B cell (primary cell): ENCODE data around the gene LNP1. TPM values are rescaled to one million over a fixed set of nuclear protein-coding genes. Genes with fewer than 3 reads are reported as not detected.

ENCODE experiments used
- ATAC-seq: fragments of 200-7000 bp; cut with Tn5 transposase; one replicate; pipeline ENCODE4 v1.10.0; 2021; ENCODE audit warnings: low read depth, mild to moderate bottlenecking, moderate number of reproducible peaks, moderate library complexity
- CTCF ChIA-PET: fragments of 350-600 bp; sonication (Branson Sonifier 250); formaldehyde crosslinking; loops from one replicate; lab custom pipeline; 2021; ENCODE audit warnings: antibody characterized with exemption, inconsistent platforms; lab: Charles Lee
- POLR2A ChIA-PET: fragments of 350-600 bp; sonication (Branson Sonifier 250); formaldehyde crosslinking; loops from one replicate; lab custom pipeline; 2021; ENCODE audit warnings: antibody characterized with exemption; lab: Charles Lee
- DNase-seq: peaks from one replicate; pipeline ENCODE4 v3.0.0; 2013
- H2AFZ ChIP-seq: 2 replicates; pipeline ENCODE4 v1.6.1; 2012; ENCODE audit warnings: mild to moderate bottlenecking, low read depth, low read length; ENCODE audit not compliant: insufficient read depth, poor library complexity, severe bottlenecking
- H3K27ac ChIP-seq, 2 donors: 1 replicate in 1 of 2; 2 replicates in 1 of 2; pipeline ENCODE4 v1.5.1; 2012 to 2013; ENCODE audit warnings: low read length in 2 of 2, mild to moderate bottlenecking in 2 of 2, moderate library complexity in 1 of 2
- H3K27me3 ChIP-seq, 4 experiments: fragments of 200-600 bp in 1 of 4; sonication (generic) in 1 of 4; replicated peaks in 1 of 4; 1 replicate in 2 of 4; 2 replicates in 2 of 4; pipeline versions ENCODE4 v1.6.1 to v1.7.0; 2013 to 2016; ENCODE audit warnings: low read length in 3 of 4, mild to moderate bottlenecking in 2 of 4, mixed read lengths in 1 of 4, moderate library complexity in 1 of 4; ENCODE audit not compliant: insufficient read depth in 4 of 4, control insufficient read depth in 3 of 4; ENCODE audit errors: control extremely low read depth in 1 of 4
- H3K36me3 ChIP-seq, 2 experiments: replicated peaks in 1 of 2; 1 replicate in 1 of 2; 2 replicates in 1 of 2; pipeline versions ENCODE4 v1.6.1 to v1.7.1; 2013; ENCODE audit warnings: low read length in 1 of 2; ENCODE audit not compliant: insufficient read depth in 2 of 2, control insufficient read depth in 1 of 2; ENCODE audit errors: control extremely low read depth in 1 of 2, extremely low read depth in 1 of 2
- H3K4me1 ChIP-seq, 2 donors: fragments of 200-600 bp in 1 of 2; sonication (generic) in 1 of 2; 1 replicate in 1 of 2; 2 replicates in 1 of 2; pipeline versions ENCODE4 v1.5.1 to v1.6.1; 2013 to 2017; ENCODE audit warnings: low read length in 2 of 2; ENCODE audit not compliant: control insufficient read depth in 2 of 2, insufficient read depth in 2 of 2
- H3K4me2 ChIP-seq: replicated peaks from 2 replicates; pipeline ENCODE3; 2012; ENCODE audit warnings: mild to moderate bottlenecking, low read depth, low read length; ENCODE audit not compliant: poor library complexity, severe bottlenecking
- H3K4me3 ChIP-seq, 5 experiments: fragments of 200-600 bp in 1 of 5; sonication (generic) in 1 of 5; 1 replicate in 3 of 5; 2 replicates in 2 of 5; pipeline versions ENCODE4 v1.5.1 to v1.7.0; 2011 to 2016; ENCODE audit warnings: low read length in 4 of 5, mild to moderate bottlenecking in 4 of 5, low read depth in 2 of 5, control low read depth in 1 of 5, moderate library complexity in 1 of 5; ENCODE audit not compliant: insufficient read depth in 1 of 5; ENCODE audit errors: control extremely low read depth in 1 of 5, extremely low read depth in 1 of 5
- H3K79me2 ChIP-seq: fragments of 200-600 bp; sonication (generic); one replicate; pipeline ENCODE4 v1.6.0; 2016; ENCODE audit warnings: low read length; ENCODE audit not compliant: control insufficient read depth, insufficient read depth
- H3K9ac ChIP-seq: fragments of 200-600 bp; sonication (generic); 2 replicates; pipeline ENCODE4 v1.6.1; 2017; ENCODE audit warnings: mild to moderate bottlenecking, low read length, moderate library complexity
- H3K9me3 ChIP-seq, 3 donors: one replicate each; pipeline versions ENCODE4 v1.6.1 to v1.7.1; 2013; ENCODE audit warnings: low read length in 2 of 3; ENCODE audit not compliant: control insufficient read depth in 2 of 3, insufficient read depth in 1 of 3; ENCODE audit errors: control extremely low read depth in 1 of 3
- H4K20me1 ChIP-seq: 2 replicates; pipeline ENCODE4 v1.6.0; 2012; ENCODE audit warnings: mild to moderate bottlenecking, low read length; ENCODE audit not compliant: insufficient read depth, control insufficient read depth, poor library complexity, severe bottlenecking
- H3K27ac Mint-ChIP-seq: one replicate; pipeline ENCODE4 v1.8.0; 2021; ENCODE audit warnings: mixed read lengths
- H3K27me3 Mint-ChIP-seq: one replicate; pipeline ENCODE4 v1.8.0; 2021; ENCODE audit warnings: mixed read lengths
- H3K4me1 Mint-ChIP-seq: one replicate; pipeline ENCODE4 v1.8.0; 2021; ENCODE audit warnings: mixed read lengths
- H3K4me3 Mint-ChIP-seq: one replicate; pipeline ENCODE4 v1.8.0; 2021; ENCODE audit warnings: mixed read lengths
- H3K9me3 Mint-ChIP-seq: one replicate; pipeline ENCODE4 v1.8.0; 2022; ENCODE audit warnings: mixed read lengths; ENCODE audit not compliant: insufficient read depth
- CTCF ChIP-seq: fragments of 200-600 bp; IDR thresholded peaks from one replicate; pipeline ENCODE4 v1.8.0; 2022; ENCODE audit warnings: antibody characterized with exemption, mild to moderate bottlenecking
- EZH2 ChIP-seq: IDR thresholded peaks from 2 replicates; pipeline ENCODE4 v1.6.1; 2012; ENCODE audit warnings: borderline replicate concordance, low read depth, mild to moderate bottlenecking, moderate library complexity, low read length; ENCODE audit not compliant: insufficient read depth, poor library complexity, severe bottlenecking
- WGBS: methylation state at CpG from one replicate; pipeline ENCODE4 v1.1.5; 2013; ENCODE audit warnings: missing lambda C conversion rate; ENCODE audit not compliant: insufficient coverage; 5-methylcytosine and 5-hydroxymethylcytosine counted together
- intact Hi-C: fragments of 100-400 bp; cut with micrococcal nuclease; formaldehyde crosslinking; loops from one replicate; pipeline ENCODE4 v1.10.0; 2022
- polyA plus RNA-seq: library from polyadenylated mRNA; depleted of rRNA; stranded (reverse); fragments of >200 nt; gene quantifications from 2 replicates; pipeline ENCODE4 v1.2.3, GENCODE V29; 2012
- total RNA-seq, 2 donors: library from RNA; stranded (reverse); fragments of 120-200 nt in 1 of 2; gene quantifications; 1 replicate in 1 of 2; 2 replicates in 1 of 2; pipeline versions ENCODE4 v1.2.3 to v1.2.4, GENCODE V29; 2013 to 2022

Gene LNP1
- total and polyA plus RNA-seq, 2 donors (not counting 1 experiment from before 2014, with no cell fraction given), result 0.39 to 1.9 TPM

DNA sequence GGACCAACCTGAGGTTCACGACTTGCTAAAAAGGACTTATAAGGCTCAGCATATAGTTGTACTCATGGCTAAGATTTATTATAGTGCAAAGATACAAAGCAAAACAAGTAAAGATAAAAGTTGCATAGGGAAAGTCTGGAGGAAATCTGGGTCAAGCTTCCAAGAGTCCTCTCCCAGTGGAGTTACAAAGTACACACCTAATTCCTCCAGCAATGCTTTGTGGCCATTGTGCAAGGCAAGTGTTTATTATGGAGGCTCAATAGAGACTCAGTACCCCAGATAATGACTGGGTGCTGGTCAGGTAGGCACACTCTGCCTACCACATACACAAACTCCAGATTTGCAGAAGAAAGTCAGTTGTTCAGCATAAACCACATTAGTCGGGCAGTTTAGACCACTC lies 22.9 kb downstream of the LNP1 start:
- Histone ChIP-seq H3K4me1 (no peaks in the 10 kb centered on the region), H2AFZ (no peak overlapping the region), H3K27ac (no peak overlapping the region), H3K4me3 (no peak overlapping the region), H4K20me1 (no peaks in the 10 kb centered on the region), H3K79me2 (no peaks in the 10 kb centered on the region), H3K36me3 (no peaks in the 10 kb centered on the region), H3K9ac (no peak overlapping the region), H3K4me2 (no peak overlapping the region), H3K9me3 (no peaks in the 10 kb centered on the region), H3K27me3 (peaks cover 0 to 7% (median 0%) of the 10 kb centered on the region in 4 experiments)
- CTCF ChIA-PET, result no interaction called here
- WGBS, result no CpG with 5 or more reads among the region's 2 CpGs
- intact Hi-C loops, result no loop called here
- Mint-ChIP-seq H3K4me3 (no peak overlapping the region), H3K27me3 (no peaks in the 10 kb centered on the region), H3K4me1 (peaks cover 2% of the 10 kb centered on the region), H3K27ac (no peak overlapping the region), H3K9me3 (no peaks in the 10 kb centered on the region)
- POLR2A ChIA-PET, result no interaction called here
- DNase-seq (no peak), ATAC-seq (no peak)
- TF ChIP-seq EZH2 (no peak), CTCF (no peak)

GRCh38 chr3:100425316-100425715 lies 24.0 kb downstream of the LNP1 start:
- ATAC-seq (no peak), DNase-seq (no peak)
- no peaks in the 10 kb centered on the region for H3K27me3 Mint-ChIP-seq
- no peaks in the 10 kb centered on the region for H3K9me3 Mint-ChIP-seq
- H3K36me3 ChIP-seq, result no peaks in the 10 kb centered on the region
- no peak for TF ChIP-seq CTCF
- TF ChIP-seq EZH2, result no peak
- intact Hi-C loops, result no loop called here
- no peak overlapping the region for H3K4me3 ChIP-seq
- peaks cover 0 to 7% (median 0%) of the 10 kb centered on the region in 4 experiments for H3K27me3 ChIP-seq
- no peak overlapping the region for H3K4me2 ChIP-seq
- ChIA-PET CTCF (no interaction called here), POLR2A (no interaction called here)
- no peaks in the 10 kb centered on the region for H3K79me2 ChIP-seq
- no peaks in the 10 kb centered on the region for H4K20me1 ChIP-seq
- H3K9ac ChIP-seq, result no peak overlapping the region
- H3K27ac ChIP-seq, result no peak overlapping the region
- no CpG with 5 or more reads among the region's 1 CpG for WGBS
- no peak overlapping the region for H3K27ac Mint-ChIP-seq
- H3K4me1 Mint-ChIP-seq, result no peaks in the 10 kb centered on the region
- no peaks in the 10 kb centered on the region for H3K4me1 ChIP-seq
- H2AFZ ChIP-seq, result no peak overlapping the region
- no peak overlapping the region for H3K4me3 Mint-ChIP-seq
- H3K9me3 ChIP-seq, result no peaks in the 10 kb centered on the region
